RWPE1 (cell line): ENCODE data around the gene PRAMEF20.

Source experiments
- CTCF ChIA-PET: fragments of 350-600 bp; sonication (Branson Sonifier 250); formaldehyde crosslinking; extraction: SDS; loops from one replicate; lab custom pipeline; 2021; lab: Yijun Ruan, JAX
- POLR2A ChIA-PET: fragments of 400-600 bp; formaldehyde crosslinking; extraction: SDS; loops from one replicate; lab custom pipeline; 2020; ENCODE audit warnings: antibody characterized with exemption; ENCODE audit not compliant: low non-redundant PET; lab: Yijun Ruan, JAX
- DNase-seq: peaks from one replicate; pipeline ENCODE4 v3.0.0; 2012; ENCODE audit warnings: low spot score
- H3K27ac ChIP-seq: fragments of 450-650 bp; 2 replicates; pipeline ENCODE4 v1.5.1; 2017
- CTCF ChIP-seq: fragments of 450-650 bp; conservative IDR thresholded peaks from 2 replicates; pipeline ENCODE4 v1.5.1; 2017; ENCODE audit warnings: low read depth, mild to moderate bottlenecking

The PRAMEF20 gene

GRCh38 chr1:13456904-13457532 lies 46.8 kb downstream of the PRAMEF20 start:
- CTCF ChIA-PET: no interaction called here
- H3K27ac ChIP-seq: no peak overlapping the region
- POLR2A ChIA-PET: no interaction called here
- no peak for DNase-seq
- TF ChIP-seq CTCF: no peak

- TF ChIP-seq CTCF: no peak
- POLR2A ChIA-PET: no interaction called here
These were observed 51.7 kb downstream of the PRAMEF20 start for GRCh38 chr1:13461977-13462376.

GRCh38 chr1:13462682-13463081 lies 52.4 kb downstream of the PRAMEF20 start:
- TF ChIP-seq CTCF: no peak
- no peak overlapping the region for H3K27ac ChIP-seq
- ChIA-PET CTCF (interaction anchor here (0.6 to 0.7 kb wide), 3 partner anchors 19 to 486 kb away, joined by 3 to 7 read pairs (median 3); no protein-coding TSS in a partner anchor), POLR2A (no interaction called here)
- DNase-seq: no peak

More at GRCh38 chr1:13461977-13462376, 51.7 kb downstream of the PRAMEF20 start:
- DNase-seq: no peak
- CTCF ChIA-PET: interaction anchor here (0.6 kb wide), 1 partner anchor 487 kb away, joined by 3 read pairs; no protein-coding TSS in a partner anchor
- H3K27ac ChIP-seq: no peak overlapping the region

GRCh38 chr1:13465515-13465914 lies 55.3 kb downstream of the PRAMEF20 start:
- DNase-seq: no peak
- TF ChIP-seq CTCF: no peak
- CTCF ChIA-PET: no interaction called here
- POLR2A ChIA-PET: no interaction called here
- H3K27ac ChIP-seq: no peak overlapping the region

- DNase-seq: peak; percentile 42
- ChIA-PET POLR2A (no interaction called here), CTCF (no interaction called here)
- no peak overlapping the region for H3K27ac ChIP-seq
- peak; percentile 46 for TF ChIP-seq CTCF
These were observed 59.1 kb downstream of the PRAMEF20 start for GRCh38 chr1:13469343-13469742.
